ENCODE results near the gene CEBPZ.
A peak's percentile ranks its signal among the peaks of the same experiment; 100 is the strongest.

CEBPZ gene, protein sequence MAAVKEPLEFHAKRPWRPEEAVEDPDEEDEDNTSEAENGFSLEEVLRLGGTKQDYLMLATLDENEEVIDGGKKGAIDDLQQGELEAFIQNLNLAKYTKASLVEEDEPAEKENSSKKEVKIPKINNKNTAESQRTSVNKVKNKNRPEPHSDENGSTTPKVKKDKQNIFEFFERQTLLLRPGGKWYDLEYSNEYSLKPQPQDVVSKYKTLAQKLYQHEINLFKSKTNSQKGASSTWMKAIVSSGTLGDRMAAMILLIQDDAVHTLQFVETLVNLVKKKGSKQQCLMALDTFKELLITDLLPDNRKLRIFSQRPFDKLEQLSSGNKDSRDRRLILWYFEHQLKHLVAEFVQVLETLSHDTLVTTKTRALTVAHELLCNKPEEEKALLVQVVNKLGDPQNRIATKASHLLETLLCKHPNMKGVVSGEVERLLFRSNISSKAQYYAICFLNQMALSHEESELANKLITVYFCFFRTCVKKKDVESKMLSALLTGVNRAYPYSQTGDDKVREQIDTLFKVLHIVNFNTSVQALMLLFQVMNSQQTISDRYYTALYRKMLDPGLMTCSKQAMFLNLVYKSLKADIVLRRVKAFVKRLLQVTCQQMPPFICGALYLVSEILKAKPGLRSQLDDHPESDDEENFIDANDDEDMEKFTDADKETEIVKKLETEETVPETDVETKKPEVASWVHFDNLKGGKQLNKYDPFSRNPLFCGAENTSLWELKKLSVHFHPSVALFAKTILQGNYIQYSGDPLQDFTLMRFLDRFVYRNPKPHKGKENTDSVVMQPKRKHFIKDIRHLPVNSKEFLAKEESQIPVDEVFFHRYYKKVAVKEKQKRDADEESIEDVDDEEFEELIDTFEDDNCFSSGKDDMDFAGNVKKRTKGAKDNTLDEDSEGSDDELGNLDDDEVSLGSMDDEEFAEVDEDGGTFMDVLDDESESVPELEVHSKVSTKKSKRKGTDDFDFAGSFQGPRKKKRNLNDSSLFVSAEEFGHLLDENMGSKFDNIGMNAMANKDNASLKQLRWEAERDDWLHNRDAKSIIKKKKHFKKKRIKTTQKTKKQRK

DNA sequence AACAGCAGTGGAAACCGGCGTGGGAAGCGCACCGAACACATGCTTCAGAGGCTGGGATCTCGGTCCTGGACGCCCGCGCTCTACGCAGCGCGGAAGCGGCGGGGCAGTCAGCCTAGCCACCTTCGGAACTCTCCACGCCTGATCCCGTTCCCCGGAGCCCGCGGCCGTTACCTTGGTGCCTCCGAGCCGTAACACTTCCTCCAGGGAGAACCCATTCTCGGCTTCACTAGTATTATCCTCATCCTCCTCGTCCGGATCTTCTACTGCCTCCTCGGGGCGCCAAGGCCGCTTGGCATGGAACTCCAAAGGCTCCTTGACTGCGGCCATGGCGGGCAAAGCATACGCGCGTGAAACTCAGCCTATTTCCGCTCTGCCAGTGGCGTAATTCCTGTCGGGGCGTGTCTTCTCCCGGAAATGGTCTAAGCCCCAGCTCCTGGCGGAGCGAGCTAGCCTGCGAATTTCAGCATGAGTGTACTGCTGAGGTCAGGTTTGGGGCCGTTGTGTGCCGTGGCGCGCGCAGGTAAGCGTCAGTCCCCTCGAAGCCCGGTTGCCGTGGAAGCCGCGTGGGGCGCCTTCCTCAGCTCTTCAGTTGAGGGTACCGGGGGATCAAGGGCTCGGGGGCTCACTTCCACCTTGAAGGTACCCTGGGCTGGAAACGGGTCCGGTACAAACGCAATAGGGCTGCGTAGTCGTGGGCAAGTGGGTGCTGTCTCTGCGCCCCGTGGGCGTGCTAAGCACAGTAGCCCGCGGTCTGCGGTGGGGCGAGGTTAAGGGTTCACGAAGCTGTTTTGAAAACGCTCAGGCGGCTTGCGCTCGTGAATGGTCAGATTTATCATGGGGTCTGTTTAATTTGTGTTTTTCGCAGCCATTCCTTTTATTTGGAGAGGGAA lies at the start of gene CEBPZ, which contains the start of gene NDUFAF7:
Gene CEBPZ, minus strand, starts transcription at position 356 of the 890 bp plus-strand sequence. Its CDS starts 29 bp downstream, at position 327.
Gene NDUFAF7, plus strand, starts transcription at position 418 of the 890 bp plus-strand sequence. Its CDS starts 48 bp downstream, at position 466.
- Histone ChIP-seq H3K4me3 (peak within 1 kb of the TSS; percentile 89), H3K27me3 (ENCODE audit: low read depth) (no peaks in the 10 kb centered on the region), H3K9me3 (no peaks in the 10 kb centered on the region), H3K36me3 (replicated peaks) (peaks cover 24% of the 10 kb centered on the region), H3K4me1 (peaks cover 20% of the 10 kb centered on the region)
- peak; percentile 92 for DNase-seq (ENCODE audit: low spot score in 2 of 2)
- in situ Hi-C loops (cut with MboI; ENCODE audit: low sequenced_read_pairs), result no loop called here

DNA sequence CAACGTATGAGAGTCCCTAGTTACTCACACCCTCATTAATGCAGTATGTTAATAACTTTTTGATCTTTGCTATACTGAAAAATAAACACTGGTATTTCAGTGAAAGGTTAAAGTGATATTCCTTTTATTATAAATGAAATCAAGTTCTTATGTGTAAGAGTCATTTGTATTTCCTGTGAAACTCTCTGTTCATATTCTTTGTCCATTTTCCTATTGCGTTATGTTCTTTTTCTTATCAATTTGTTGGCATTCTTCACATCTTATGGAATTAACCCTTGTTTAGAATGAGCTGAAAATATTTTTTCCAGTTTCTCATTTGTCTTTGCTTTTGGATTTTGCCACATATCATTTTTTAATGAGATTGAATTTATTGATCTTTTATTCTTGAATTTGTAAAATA lies 44.9 kb upstream of the CEBPZ start:
- in situ Hi-C loops (cut with MboI; ENCODE audit: low sequenced_read_pairs), result no loop called here
- DNase-seq (ENCODE audit: low spot score in 2 of 2), result no peak

DNA sequence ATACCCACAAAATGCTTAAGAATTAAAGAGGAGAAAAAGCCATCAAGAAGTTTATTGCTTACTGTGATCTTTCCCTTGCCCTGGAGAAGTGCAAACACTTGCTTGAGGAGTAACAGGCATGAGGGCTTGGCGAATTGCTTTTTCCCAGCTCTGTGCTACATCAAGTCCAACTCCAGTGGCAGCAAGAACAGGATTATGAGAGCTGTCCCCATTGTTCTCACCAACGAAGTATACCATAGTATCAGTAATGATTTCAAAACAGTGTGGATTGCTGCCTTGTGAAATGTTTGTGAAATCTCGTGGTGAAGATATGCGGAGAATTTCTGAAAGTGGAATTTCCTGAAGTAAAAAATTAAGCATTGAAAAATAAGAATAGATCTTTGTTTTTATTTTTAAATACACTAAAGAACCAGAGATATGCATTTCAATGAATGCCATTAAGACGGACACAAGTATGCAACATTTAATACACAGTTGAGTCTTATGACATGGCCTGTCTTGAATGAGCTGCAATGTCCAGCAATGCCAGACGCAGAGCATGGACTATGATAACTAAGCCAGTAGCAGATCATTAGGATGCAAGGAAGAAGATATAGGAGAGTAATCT lies 43.1 kb upstream of the CEBPZ start:
- in situ Hi-C loops (cut with MboI; ENCODE audit: low sequenced_read_pairs), result no loop called here
- H3K36me3 ChIP-seq (replicated peaks), result peaks cover 26% of the 10 kb centered on the region
- no peaks in the 10 kb centered on the region for H3K27me3 ChIP-seq (ENCODE audit: low read depth)
- H3K4me1 ChIP-seq, result peaks cover 10% of the 10 kb centered on the region
- H3K4me3 ChIP-seq, result no peak overlapping the region
- no peaks in the 10 kb centered on the region for H3K9me3 ChIP-seq
- DNase-seq (ENCODE audit: low spot score in 2 of 2), result peak in 1 of 2 experiments; percentile 16

More for the DNA sequence above, 44.9 kb upstream of the CEBPZ start:
- Histone ChIP-seq H3K9me3 (no peaks in the 10 kb centered on the region), H3K27me3 (ENCODE audit: low read depth) (no peaks in the 10 kb centered on the region), H3K4me3 (no peak overlapping the region), H3K4me1 (peaks cover 8% of the 10 kb centered on the region), H3K36me3 (replicated peaks) (peaks cover 30% of the 10 kb centered on the region)

DNA sequence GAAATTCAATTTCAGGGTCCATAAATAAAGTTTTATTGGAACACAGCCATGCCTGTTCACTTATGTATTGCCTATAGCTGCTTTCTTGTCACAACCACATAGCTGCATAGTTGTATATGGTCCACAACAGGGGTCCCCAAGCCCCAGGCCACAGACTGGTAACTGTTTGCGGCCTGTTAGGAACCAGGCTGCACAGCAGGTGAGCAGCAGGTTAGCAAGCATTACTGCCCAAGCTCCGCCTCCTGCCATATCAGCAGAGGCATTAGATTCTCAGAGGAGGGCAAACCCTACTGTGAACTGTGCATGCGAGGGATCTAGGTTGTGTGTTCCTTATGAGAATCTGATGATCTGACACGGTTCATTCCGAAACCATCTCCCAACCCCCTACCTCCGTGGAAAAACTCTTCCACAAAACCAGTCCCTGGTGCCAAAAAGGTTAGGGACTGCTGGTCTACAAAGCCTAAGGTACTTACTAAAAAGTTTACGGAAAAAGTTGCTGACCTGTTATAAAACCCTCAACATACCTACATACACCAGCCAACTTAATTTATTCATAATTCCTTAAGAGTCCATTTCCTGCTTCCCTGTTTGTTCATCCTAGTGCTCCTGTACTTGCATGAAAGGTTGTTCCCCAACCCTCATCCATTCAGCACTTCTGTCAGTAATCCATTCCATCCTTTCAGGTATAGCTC lies 40.1 kb upstream of the CEBPZ start:
- no peak for DNase-seq (ENCODE audit: low spot score in 2 of 2)
- peaks cover 32% of the 10 kb centered on the region for H3K36me3 ChIP-seq (replicated peaks)
- no peak overlapping the region for H3K4me3 ChIP-seq
- H3K4me1 ChIP-seq, result peaks cover 10% of the 10 kb centered on the region
- in situ Hi-C loops (cut with MboI; ENCODE audit: low sequenced_read_pairs), result no loop called here
- H3K27me3 ChIP-seq (ENCODE audit: low read depth), result no peaks in the 10 kb centered on the region
- no peaks in the 10 kb centered on the region for H3K9me3 ChIP-seq

DNA sequence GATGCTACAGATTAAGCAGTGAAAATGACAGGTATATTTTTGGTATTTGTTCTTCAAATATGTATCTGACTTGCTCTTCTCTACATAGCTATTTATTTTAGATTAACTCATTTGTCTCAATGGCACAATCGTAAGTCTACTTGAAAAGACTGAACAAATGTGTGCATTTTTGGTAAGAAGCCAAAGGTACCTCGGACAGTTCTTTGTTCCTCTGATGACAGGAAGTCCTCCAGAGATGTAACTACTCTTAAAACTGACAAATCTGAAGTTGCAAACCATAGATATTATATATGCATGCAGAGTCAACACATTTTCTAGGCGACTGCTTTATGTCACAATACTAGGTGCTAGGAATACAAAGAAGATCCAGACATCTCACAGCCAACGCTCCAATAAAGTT lies 36.7 kb upstream of the CEBPZ start:
- in situ Hi-C loops (cut with MboI; ENCODE audit: low sequenced_read_pairs), result no loop called here
- no peaks in the 10 kb centered on the region for H3K27me3 ChIP-seq (ENCODE audit: low read depth)
- H3K9me3 ChIP-seq, result no peaks in the 10 kb centered on the region
- peaks cover 2% of the 10 kb centered on the region; the same call in 1 of the 2 replicates for H3K4me1 ChIP-seq
- no peak overlapping the region for H3K4me3 ChIP-seq
- H3K36me3 ChIP-seq (replicated peaks), result peaks cover 33% of the 10 kb centered on the region
- no peak for DNase-seq (ENCODE audit: low spot score in 2 of 2)

DNA sequence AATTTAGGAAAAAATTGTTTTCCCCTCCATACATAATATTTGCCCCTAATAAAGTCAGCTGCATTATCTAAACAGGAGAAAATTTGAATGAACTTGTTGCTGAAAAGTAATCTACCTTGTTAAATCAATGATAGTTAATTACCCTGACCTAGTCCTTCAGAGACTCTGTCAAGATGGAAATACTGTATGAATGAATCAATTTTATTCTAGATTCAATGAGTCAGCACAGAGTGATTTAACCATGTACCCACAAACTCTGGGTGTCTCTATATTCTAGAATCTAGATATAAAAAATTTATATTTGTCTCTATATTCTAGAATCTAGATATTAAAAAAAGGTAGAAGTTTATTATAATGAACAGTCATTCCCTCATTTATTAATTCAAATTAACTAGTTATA lies 36.3 kb upstream of the CEBPZ start:
- Histone ChIP-seq H3K27me3 (ENCODE audit: low read depth) (no peaks in the 10 kb centered on the region), H3K4me3 (no peak overlapping the region), H3K4me1 (peaks cover 2% of the 10 kb centered on the region; the same call in 1 of the 2 replicates), H3K36me3 (replicated peaks) (peaks cover 33% of the 10 kb centered on the region), H3K9me3 (no peaks in the 10 kb centered on the region)
- in situ Hi-C loops (cut with MboI; ENCODE audit: low sequenced_read_pairs), result no loop called here
- DNase-seq (ENCODE audit: low spot score in 2 of 2), result no peak

DNA sequence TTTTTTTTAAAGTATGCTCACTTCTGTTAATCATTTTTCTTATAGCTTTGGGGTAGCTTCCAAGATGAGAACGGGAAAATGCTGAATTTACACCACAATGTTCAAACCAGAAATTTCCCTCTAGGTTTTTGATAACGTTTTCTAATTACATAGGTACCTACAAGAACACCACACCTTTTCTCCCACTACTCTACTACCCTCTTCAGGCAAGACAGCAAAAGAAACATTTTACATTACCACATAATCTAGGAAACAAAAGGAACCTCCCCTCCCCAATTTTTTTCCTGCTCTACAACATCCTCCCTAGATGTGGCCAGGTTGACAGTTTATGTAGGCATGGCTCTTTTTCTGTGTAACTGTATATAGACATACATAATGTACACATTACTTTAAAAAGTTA lies 32.4 kb upstream of the CEBPZ start:
- no peak overlapping the region for H3K4me3 ChIP-seq
- no peak for DNase-seq (ENCODE audit: low spot score in 2 of 2)
- no peaks in the 10 kb centered on the region for H3K9me3 ChIP-seq
- in situ Hi-C loops (cut with MboI; ENCODE audit: low sequenced_read_pairs), result no loop called here
- H3K4me1 ChIP-seq, result no peaks in the 10 kb centered on the region
- no peaks in the 10 kb centered on the region for H3K27me3 ChIP-seq (ENCODE audit: low read depth)
- H3K36me3 ChIP-seq (replicated peaks), result peaks cover 25% of the 10 kb centered on the region

DNA sequence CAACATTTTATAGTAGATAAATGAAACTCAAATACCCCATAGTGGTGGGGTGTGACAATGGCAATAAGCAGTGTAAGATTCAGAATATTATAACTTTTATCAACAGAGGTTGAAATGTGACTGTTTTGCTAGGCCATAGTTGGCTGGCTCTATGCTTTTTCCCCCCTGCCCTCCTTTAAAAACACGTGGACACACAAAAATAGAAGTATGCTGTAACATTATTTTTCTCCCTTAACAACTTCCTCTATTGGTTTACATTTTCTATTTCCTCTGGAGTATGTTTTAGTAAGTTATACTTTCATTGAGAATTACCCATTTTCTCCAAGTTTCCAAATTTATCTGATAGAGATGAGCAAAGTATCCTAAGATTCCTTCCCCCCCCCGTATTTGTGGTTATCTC lies 31.1 kb upstream of the CEBPZ start:
- Histone ChIP-seq H3K4me1 (no peaks in the 10 kb centered on the region), H3K27me3 (ENCODE audit: low read depth) (no peaks in the 10 kb centered on the region), H3K36me3 (replicated peaks) (peaks cover 20% of the 10 kb centered on the region), H3K9me3 (no peaks in the 10 kb centered on the region), H3K4me3 (no peak overlapping the region)
- no peak for DNase-seq (ENCODE audit: low spot score in 2 of 2)
- in situ Hi-C loops (cut with MboI; ENCODE audit: low sequenced_read_pairs), result no loop called here

DNA sequence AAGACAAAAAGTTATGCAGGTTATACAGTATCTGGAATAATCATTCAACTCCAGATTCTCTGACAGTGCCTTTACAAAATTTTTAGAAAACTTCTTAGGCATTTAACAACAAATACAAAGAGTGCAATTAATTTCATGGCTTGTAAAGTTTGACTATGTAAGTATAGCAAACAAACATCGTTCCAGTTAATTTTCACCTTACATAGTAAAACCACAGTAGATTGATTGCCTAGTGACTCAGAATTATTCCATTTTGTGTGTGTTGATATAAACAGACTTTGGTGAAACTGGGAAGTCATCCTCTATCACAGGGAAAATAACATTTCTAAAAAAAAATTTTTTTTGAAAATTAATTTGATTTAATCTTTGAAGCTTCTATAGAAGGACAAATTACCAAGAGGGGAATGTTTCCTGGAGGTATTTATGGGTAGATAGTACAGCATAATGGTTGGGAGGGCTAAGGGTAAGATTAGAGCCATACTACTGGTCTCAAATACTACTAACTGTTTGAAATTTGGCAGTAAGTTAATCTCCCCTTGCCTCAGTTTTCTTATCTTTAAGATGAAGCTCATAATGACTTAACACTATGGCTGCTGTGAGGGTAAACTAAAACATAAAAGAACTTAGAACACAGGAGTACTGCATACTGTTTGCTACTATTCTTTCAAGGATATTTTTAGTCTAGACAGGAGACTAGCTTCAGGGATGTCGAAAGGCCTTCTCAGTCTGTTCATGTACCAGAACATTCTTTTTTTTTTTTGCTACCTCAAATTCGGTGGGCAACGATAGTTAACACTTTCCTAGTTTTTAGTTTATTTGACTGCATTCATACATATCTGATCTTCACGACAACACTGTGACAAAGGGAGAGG lies 19.7 kb upstream of the CEBPZ start:
- no peaks in the 10 kb centered on the region for H3K27me3 ChIP-seq (ENCODE audit: low read depth)
- H3K4me3 ChIP-seq, result no peak overlapping the region
- peaks cover 70% of the 10 kb centered on the region for H3K36me3 ChIP-seq (replicated peaks)
- no peaks in the 10 kb centered on the region for H3K9me3 ChIP-seq
- in situ Hi-C loops (cut with MboI; ENCODE audit: low sequenced_read_pairs), result no loop called here
- no peaks in the 10 kb centered on the region for H3K4me1 ChIP-seq
- DNase-seq (ENCODE audit: low spot score in 2 of 2), result no peak

DNA sequence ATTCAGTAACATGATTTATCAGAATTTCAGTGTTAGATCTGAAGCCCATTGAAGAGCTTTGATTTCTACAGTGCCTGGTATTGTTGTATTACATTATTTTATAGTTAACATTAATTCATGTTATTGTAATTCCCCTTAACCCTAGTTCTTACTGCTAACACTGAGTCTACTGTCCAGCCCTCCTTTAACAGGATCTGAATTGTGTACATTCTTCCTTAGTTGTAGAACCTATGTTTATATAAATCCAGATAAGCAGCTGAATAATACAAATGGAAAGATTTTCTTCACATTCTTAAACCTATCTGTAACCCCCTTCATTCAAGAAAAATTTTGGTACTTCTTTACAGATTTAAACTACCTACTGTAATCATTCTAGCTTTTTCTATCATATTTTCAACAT lies 14.8 kb upstream of the CEBPZ start:
- no peak overlapping the region for H3K4me3 ChIP-seq
- peaks cover 9% of the 10 kb centered on the region; the same call in 1 of the 2 replicates for H3K4me1 ChIP-seq
- peaks cover 75% of the 10 kb centered on the region for H3K36me3 ChIP-seq (replicated peaks)
- H3K9me3 ChIP-seq, result no peaks in the 10 kb centered on the region
- no peaks in the 10 kb centered on the region for H3K27me3 ChIP-seq (ENCODE audit: low read depth)
- no peak for DNase-seq (ENCODE audit: low spot score in 2 of 2)
- in situ Hi-C loops (cut with MboI; ENCODE audit: low sequenced_read_pairs), result no loop called here

DNA sequence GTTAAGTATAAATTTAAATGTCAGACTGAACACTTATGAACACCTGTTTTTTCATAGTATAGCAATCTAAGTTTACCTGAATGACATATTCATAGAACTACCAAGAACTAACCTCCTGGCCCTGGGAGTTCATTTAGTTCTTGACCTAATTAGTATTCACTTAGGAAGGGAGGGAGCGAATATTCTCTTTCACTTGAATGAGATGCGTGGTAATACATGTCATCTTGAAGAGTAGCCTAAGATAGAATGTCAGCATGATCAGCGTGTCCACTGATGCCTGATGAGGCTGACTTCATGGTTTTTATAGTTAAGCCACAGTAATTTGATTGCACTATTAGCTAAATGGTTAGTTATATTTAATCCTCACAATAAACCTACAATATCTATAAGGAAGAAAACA lies 13.4 kb upstream of the CEBPZ start:
- Histone ChIP-seq H3K4me1 (peaks cover 9% of the 10 kb centered on the region; the same call in 1 of the 2 replicates), H3K9me3 (no peaks in the 10 kb centered on the region), H3K27me3 (ENCODE audit: low read depth) (no peaks in the 10 kb centered on the region), H3K36me3 (replicated peaks) (peaks cover 74% of the 10 kb centered on the region), H3K4me3 (no peak overlapping the region)
- no peak for DNase-seq (ENCODE audit: low spot score in 2 of 2)
- in situ Hi-C loops (cut with MboI; ENCODE audit: low sequenced_read_pairs), result no loop called here

Measured in HAP-1 (cell line).